ENCODE data around the gene KIF25. TPM values are rescaled to one million over a fixed set of nuclear protein-coding genes. Genes with fewer than 3 reads are reported as not detected.
A peak's percentile ranks its signal among the peaks of the same experiment; 100 is the strongest.

KIF25 gene
- total RNA-seq, 4 donors from 2014 or later: 0.17 TPM; not detected in 3

- Histone ChIP-seq H3K4me1 (no peaks in the 10 kb centered on the region), H3K36me3 (no peaks in the 10 kb centered on the region), H3K27ac (replicated peaks in 1 of 4) (no peak overlapping the region), H3K27me3 (peaks cover 0 to 15% (median 0%) of the 10 kb centered on the region in 4 donors), H3K9me3 (peaks cover 0 to 26% (median 24%) of the 10 kb centered on the region in 4 donors), H3K4me3 (no peak overlapping the region)
- peak; percentile 55 for DNase-seq (ENCODE audit: extremely low spot score)
- no peak for TF ChIP-seq EP300 (IDR thresholded peaks at IDR 0.05)
- no peak for TF ChIP-seq POLR2AphosphoS5 (IDR thresholded peaks at IDR 0.05)
- no peak for TF ChIP-seq POLR2A (IDR thresholded peaks at IDR 0.05; ENCODE audit: low read depth)
- no peak for TF ChIP-seq CTCF (IDR thresholded peaks at IDR 0.05)
- 95% methylated on average over 3 of the region's 7 CpGs for WGBS
- intact Hi-C loops (cut with DNase I): no loop called here
These were observed 15.9 kb downstream of the KIF25 start for GRCh38 chr6:168013250-168013915.

- WGBS: 51% methylated on average over 6 of the region's 6 CpGs
- H3K36me3 ChIP-seq: no peaks in the 10 kb centered on the region
- H3K27ac ChIP-seq (replicated peaks in 1 of 4): no peak overlapping the region
- no peak for DNase-seq (ENCODE audit: extremely low spot score)
- no peaks in the 10 kb centered on the region for H3K4me1 ChIP-seq
- no peak overlapping the region for H3K4me3 ChIP-seq
- no peak for TF ChIP-seq POLR2A (IDR thresholded peaks at IDR 0.05; ENCODE audit: low read depth)
- no peak for TF ChIP-seq CTCF (IDR thresholded peaks at IDR 0.05)
- TF ChIP-seq POLR2AphosphoS5 (IDR thresholded peaks at IDR 0.05): no peak
- TF ChIP-seq EP300 (IDR thresholded peaks at IDR 0.05): no peak
- intact Hi-C loops (cut with DNase I): no loop called here
- peaks cover 0 to 26% (median 24%) of the 10 kb centered on the region in 4 donors for H3K9me3 ChIP-seq
- H3K27me3 ChIP-seq: peaks cover 0 to 23% (median 0%) of the 10 kb centered on the region in 4 donors
These were observed 17.0 kb downstream of the KIF25 start for GRCh38 chr6:168014428-168014827.

- peak; percentile 83 for DNase-seq (ENCODE audit: extremely low spot score)
- no peaks in the 10 kb centered on the region for H3K4me1 ChIP-seq
- H3K36me3 ChIP-seq: no peaks in the 10 kb centered on the region
- no peak overlapping the region for H3K4me3 ChIP-seq
- no peak overlapping the region for H3K27ac ChIP-seq (replicated peaks in 1 of 4)
- TF ChIP-seq POLR2A (IDR thresholded peaks at IDR 0.05; ENCODE audit: low read depth): no peak
- TF ChIP-seq CTCF (IDR thresholded peaks at IDR 0.05): no peak
- TF ChIP-seq EP300 (IDR thresholded peaks at IDR 0.05): no peak
- TF ChIP-seq POLR2AphosphoS5 (IDR thresholded peaks at IDR 0.05): no peak
- 93% methylated on average over 4 of the region's 4 CpGs for WGBS
- peaks cover 0 to 27% (median 0%) of the 10 kb centered on the region in 4 donors for H3K27me3 ChIP-seq
- H3K9me3 ChIP-seq: peaks cover 0 to 26% (median 22%) of the 10 kb centered on the region in 4 donors
- intact Hi-C loops (cut with DNase I): no loop called here
These were observed 17.5 kb downstream of the KIF25 start for GRCh38 chr6:168015009-168015408.

GRCh38 chr6:168015482-168016175 lies 18.2 kb downstream of the KIF25 start:
- peaks cover 0 to 20% (median 18%) of the 10 kb centered on the region in 4 donors for H3K9me3 ChIP-seq
- peak; percentile 37 for DNase-seq (ENCODE audit: extremely low spot score)
- no peak overlapping the region for H3K4me3 ChIP-seq
- H3K27me3 ChIP-seq: peaks cover 0 to 27% (median 0%) of the 10 kb centered on the region in 4 donors
- no peak overlapping the region for H3K27ac ChIP-seq (replicated peaks in 1 of 4)
- 70% methylated on average over 14 of the region's 14 CpGs for WGBS
- intact Hi-C loops (cut with DNase I): no loop called here
- no peaks in the 10 kb centered on the region for H3K36me3 ChIP-seq
- TF ChIP-seq EP300 (IDR thresholded peaks at IDR 0.05): no peak
- no peak for TF ChIP-seq CTCF (IDR thresholded peaks at IDR 0.05)
- no peak for TF ChIP-seq POLR2A (IDR thresholded peaks at IDR 0.05; ENCODE audit: low read depth)
- no peak for TF ChIP-seq POLR2AphosphoS5 (IDR thresholded peaks at IDR 0.05)
- H3K4me1 ChIP-seq: no peaks in the 10 kb centered on the region
